ENCODE data around the gene SMCHD1.

DNA sequence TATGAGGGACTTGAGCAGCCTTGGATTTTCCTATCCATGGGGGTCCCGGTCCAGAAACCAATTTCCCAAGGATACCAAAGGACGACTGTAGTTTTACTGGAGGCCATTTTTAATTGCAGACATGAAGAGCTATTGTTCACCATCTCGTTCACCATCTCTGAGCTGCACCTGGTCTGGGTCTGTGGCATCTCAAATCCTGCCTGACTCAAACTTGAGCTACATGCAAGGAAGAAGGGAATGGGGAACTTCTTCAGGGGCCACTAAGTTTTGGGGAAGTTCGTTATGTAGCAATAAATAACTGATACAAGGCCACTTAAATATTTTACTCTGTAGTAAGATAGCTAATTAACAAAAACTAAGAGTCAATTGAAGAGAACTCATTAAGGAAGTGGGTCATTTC lies 2.1 kb upstream of the SMCHD1 start:
- no peak for TF ChIP-seq POLR2AphosphoS5 (IDR thresholded peaks at IDR 0.05; ENCODE audit: low read depth, low read length)
- no peak for TF ChIP-seq FOXP2 (optimal IDR thresholded peaks at IDR 0.05; ENCODE audit: borderline replicate concordance, extremely low read depth, extremely low read length, insufficient read depth)
- no peak for TF ChIP-seq REST (IDR thresholded peaks at IDR 0.05; ENCODE audit: insufficient read depth in 1 of 2, low read depth in 2 of 2, low read length in 2 of 2)

All from PFSK-1 (cell line).